H1 (cell line): ENCODE results near the gene ST6GALNAC3. TPM values are rescaled to one million over a fixed set of nuclear protein-coding genes. Genes with fewer than 3 reads are reported as not detected.

Source experiments
- CTCF ChIA-PET: fragments of 300-600 bp; sonication (Branson Sonifier 250); formaldehyde crosslinking; loops from one replicate; lab custom pipeline; 2021; ENCODE audit not compliant: partially characterized antibody; lab: Charles Lee
- POLR2A ChIA-PET: fragments of 300-600 bp; sonication (Branson Sonifier 250); formaldehyde crosslinking; loops from one replicate; lab custom pipeline; 2021; ENCODE audit warnings: inconsistent platforms; ENCODE audit not compliant: partially characterized antibody; lab: Charles Lee
- DNase-seq, 2 experiments: peaks; one replicate each; pipeline versions ENCODE4 v3.0.0 to v3.0.0-alpha.2; 2010 to 2022; ENCODE audit warnings: low spot score in 2 of 2, low read depth in 1 of 2, mixed read lengths in 1 of 2
- FAIRE-seq: peaks from 2 replicates; lab custom pipeline; 2011; peaks lifted over from hg19 to GRCh38; lab: Jason Lieb, UNC
- H2AFZ ChIP-seq: 2 replicates; pipeline ENCODE4 v1.8.1; 2012; ENCODE audit warnings: low read length, inconsistent platforms
- H2AK5ac ChIP-seq: 2 replicates; pipeline ENCODE4 v1.6.1; 2013; ENCODE audit warnings: low read depth, low read length
- H2BK120ac ChIP-seq: replicated peaks from 2 replicates; pipeline ENCODE3; 2013; ENCODE audit warnings: low read depth, low read length, inconsistent platforms
- H2BK12ac ChIP-seq: 2 replicates; pipeline ENCODE4 v1.6.1; 2013; ENCODE audit warnings: low read depth, low read length
- H2BK15ac ChIP-seq: 2 replicates; pipeline ENCODE4 v1.6.1; 2013; ENCODE audit warnings: low read length
- H2BK20ac ChIP-seq: 2 replicates; pipeline ENCODE4 v1.6.1; 2013; ENCODE audit warnings: low read length
- H2BK5ac ChIP-seq: 2 replicates; pipeline ENCODE4 v1.6.1; 2013; ENCODE audit warnings: low read depth, low read length
- H3K14ac ChIP-seq: 2 replicates; pipeline ENCODE4 v1.6.1; 2013; ENCODE audit warnings: inconsistent platforms; ENCODE audit not compliant: insufficient read length
- H3K18ac ChIP-seq: 2 replicates; pipeline ENCODE4 v1.6.1; 2013; ENCODE audit warnings: low read length; ENCODE audit errors: extremely low read depth
- H3K23ac ChIP-seq: 2 replicates; pipeline ENCODE4 v1.6.1; 2013; ENCODE audit warnings: inconsistent platforms; ENCODE audit not compliant: insufficient read length
- H3K23me2 ChIP-seq: 2 replicates; pipeline ENCODE4 v1.6.1; 2013; ENCODE audit warnings: low read depth, low read length
- H3K27ac ChIP-seq: 2 replicates; pipeline ENCODE4 v1.6.1; 2011; ENCODE audit warnings: low read depth, low read length, inconsistent platforms
- H3K27me3 ChIP-seq, 4 experiments: replicated peaks in 1 of 4; 1 replicate in 1 of 4; 2 replicates in 3 of 4; pipeline versions ENCODE4 v1.6.1 to v1.8.1; 2011 to 2013; ENCODE audit warnings: low read length in 3 of 4, mild to moderate bottlenecking in 3 of 4, inconsistent platforms in 2 of 4, mixed read lengths in 2 of 4, moderate library complexity in 1 of 4; ENCODE audit not compliant: control insufficient read depth in 3 of 4, insufficient read depth in 3 of 4; ENCODE audit errors: extremely low read depth in 1 of 4
- H3K36me3 ChIP-seq, 4 experiments: 2 replicates each; pipeline versions ENCODE4 v1.6.1 to v1.8.1; 2011 to 2013; ENCODE audit warnings: mild to moderate bottlenecking in 4 of 4, low read length in 3 of 4, moderate library complexity in 2 of 4, control low read depth in 1 of 4, inconsistent platforms in 1 of 4; ENCODE audit not compliant: insufficient read depth in 4 of 4, control insufficient read depth in 2 of 4
- H3K4ac ChIP-seq: replicated peaks from 2 replicates; pipeline ENCODE3; 2013; ENCODE audit warnings: low read length, low read depth, mixed read lengths, inconsistent platforms; ENCODE audit not compliant: insufficient read length
- H3K4me1 ChIP-seq, 4 experiments: replicated peaks in 1 of 4; 1 replicate in 1 of 4; 2 replicates in 3 of 4; pipeline versions ENCODE4 v1.6.1 to v1.8.1; 2011 to 2013; ENCODE audit warnings: low read length in 3 of 4, inconsistent platforms in 2 of 4, mixed read lengths in 1 of 4; ENCODE audit not compliant: insufficient read depth in 4 of 4, control insufficient read depth in 3 of 4
- H3K4me2 ChIP-seq, 2 experiments: 2 replicates each; pipeline versions ENCODE4 v1.6.1 to v1.8.1; 2011 to 2013; ENCODE audit warnings: low read depth in 2 of 2, low read length in 2 of 2, control low read depth in 1 of 2, inconsistent platforms in 1 of 2, mild to moderate bottlenecking in 1 of 2; ENCODE audit not compliant: insufficient read depth in 1 of 2
- H3K4me3 ChIP-seq, 4 experiments: fragments of 200-600, 300-600 bp in 1 of 4; sonication (generic), shearing (Covaris generic), sonication (Bioruptor Twin) in 1 of 4; 2 replicates each; pipeline versions ENCODE4 v1.5.1 to v1.8.1; 2011 to 2016; ENCODE audit warnings: low read length in 4 of 4, low read depth in 3 of 4, control low read depth in 2 of 4, inconsistent platforms in 2 of 4, mild to moderate bottlenecking in 2 of 4, mixed read lengths in 1 of 4, moderate library complexity in 1 of 4; ENCODE audit not compliant: insufficient read depth in 2 of 4; ENCODE audit errors: extremely low read depth in 1 of 4
- H3K56ac ChIP-seq: replicated peaks from 2 replicates; pipeline ENCODE3; 2013; ENCODE audit warnings: low read depth, mild to moderate bottlenecking, mixed read lengths, low read length, inconsistent platforms; ENCODE audit not compliant: insufficient read length
- H3K79me1 ChIP-seq: 2 replicates; pipeline ENCODE4 v1.6.1; 2013; ENCODE audit warnings: low read depth, low read length, control low read depth
- H3K79me2 ChIP-seq, 2 experiments: 2 replicates each; pipeline versions ENCODE4 v1.6.1 to v1.8.1; 2012 to 2013; ENCODE audit warnings: low read length in 2 of 2, mild to moderate bottlenecking in 2 of 2, inconsistent platforms in 1 of 2; ENCODE audit not compliant: insufficient read depth in 2 of 2, control insufficient read depth in 1 of 2
- H3K9ac ChIP-seq, 4 experiments: replicated peaks in 1 of 4; 1 replicate in 1 of 4; 2 replicates in 3 of 4; pipeline versions ENCODE4 v1.6.1 to v1.8.1; 2011 to 2013; ENCODE audit warnings: low read depth in 3 of 4, low read length in 3 of 4, control low read depth in 2 of 4, mild to moderate bottlenecking in 2 of 4, moderate library complexity in 2 of 4, inconsistent platforms in 1 of 4; ENCODE audit errors: extremely low read depth in 1 of 4
- H3K9me3 ChIP-seq, 2 experiments: 2 replicates each; pipeline versions ENCODE4 v1.6.1 to v1.8.1; 2012 to 2013; ENCODE audit warnings: mild to moderate bottlenecking in 2 of 2, moderate library complexity in 2 of 2, control low read depth in 1 of 2, inconsistent platforms in 1 of 2, low read depth in 1 of 2, low read length in 1 of 2, mixed read lengths in 1 of 2; ENCODE audit not compliant: insufficient read depth in 2 of 2
- H4K20me1 ChIP-seq, 2 experiments: replicated peaks in 1 of 2; 2 replicates each; pipeline versions ENCODE3 to v1.8.1; 2011 to 2013; ENCODE audit warnings: inconsistent platforms in 2 of 2, low read length in 2 of 2, mild to moderate bottlenecking in 1 of 2; ENCODE audit not compliant: insufficient read depth in 2 of 2, control insufficient read depth in 1 of 2
- H4K5ac ChIP-seq: 2 replicates; pipeline ENCODE4 v1.6.1; 2013; ENCODE audit warnings: low read length, low read depth, mixed read lengths, inconsistent platforms; ENCODE audit not compliant: insufficient read length
- H4K8ac ChIP-seq: 2 replicates; pipeline ENCODE4 v1.8.0; 2013; ENCODE audit warnings: mild to moderate bottlenecking, moderate library complexity, low read length, inconsistent platforms; ENCODE audit not compliant: insufficient read depth; ENCODE audit errors: extremely low read depth
- H4K91ac ChIP-seq: replicated peaks from 2 replicates; pipeline ENCODE3; 2013; ENCODE audit warnings: low read length, mixed read lengths, inconsistent platforms; ENCODE audit not compliant: insufficient read length
- BCL11A ChIP-seq, 2 experiments: IDR thresholded peaks; one replicate each; pipeline ENCODE4 v1.6.1; 2011; ENCODE audit warnings: low read depth in 2 of 2, low read length in 2 of 2, mild to moderate bottlenecking in 2 of 2
- CEBPB ChIP-seq: IDR thresholded peaks from 2 replicates; pipeline ENCODE4 v1.6.1; 2012; ENCODE audit warnings: low read depth, low read length
- EZH2 ChIP-seq: fragments of 200-600 bp; sonication (generic); IDR thresholded peaks from 2 replicates; pipeline ENCODE4 v1.7.1; 2012; ENCODE audit warnings: low read depth, mild to moderate bottlenecking, moderate library complexity, low read length, inconsistent platforms; ENCODE audit not compliant: severe bottlenecking
- GABPA ChIP-seq: IDR thresholded peaks from 2 replicates; pipeline ENCODE4 v1.6.1; 2011; ENCODE audit warnings: mild to moderate bottlenecking, low read length, moderate library complexity, borderline replicate concordance; ENCODE audit not compliant: insufficient read depth
- HDAC6 ChIP-seq: IDR thresholded peaks from one replicate; pipeline ENCODE4 v1.7.1; 2012; ENCODE audit warnings: low read depth, mild to moderate bottlenecking, inconsistent platforms, low read length, moderate library complexity
- JUN ChIP-seq: IDR thresholded peaks from 2 replicates; pipeline ENCODE4 v1.6.1; 2011; ENCODE audit warnings: low read depth, mild to moderate bottlenecking, improper control_type of control experiment, low read length
- MAFK ChIP-seq: IDR thresholded peaks from 2 replicates; pipeline ENCODE4 v1.6.1; 2012; ENCODE audit warnings: low read depth, mild to moderate bottlenecking, improper control_type of control experiment, low read length
- POLR2A ChIP-seq, 2 experiments: IDR thresholded peaks; 1 replicate in 1 of 2; 2 replicates in 1 of 2; pipeline ENCODE4 v1.6.1; 2011; ENCODE audit warnings: low read depth in 2 of 2, low read length in 2 of 2, mild to moderate bottlenecking in 2 of 2; ENCODE audit errors: control extremely low read depth in 1 of 2
- RBBP5 ChIP-seq: IDR thresholded peaks from 2 replicates; pipeline ENCODE4 v1.7.1; 2012; ENCODE audit warnings: low read depth, mild to moderate bottlenecking, inconsistent platforms, low read length, moderate library complexity, borderline replicate concordance
- RXRA ChIP-seq: IDR thresholded peaks from 2 replicates; pipeline ENCODE4 v1.6.1; 2011; ENCODE audit warnings: low read depth, mild to moderate bottlenecking, low read length, moderate library complexity; ENCODE audit not compliant: insufficient read depth
- SP1 ChIP-seq: IDR thresholded peaks from 2 replicates; pipeline ENCODE4 v1.6.1; 2011; ENCODE audit warnings: low read depth, low read length
- TEAD4 ChIP-seq: IDR thresholded peaks from 2 replicates; pipeline ENCODE4 v1.6.1; 2012; ENCODE audit warnings: low read depth, low read length, inconsistent platforms, mixed read lengths
- ZNF274 ChIP-seq: IDR thresholded peaks from 2 replicates; pipeline ENCODE4 v1.7.0; 2012; ENCODE audit warnings: low read length, borderline replicate concordance; ENCODE audit errors: extremely low read depth
- WGBS, 2 experiments: shearing (Covaris generic) in 1 of 2; methylation state at CpG; one replicate each; pipeline versions ENCODE4 v1.1.6 to v1.1.7; 2013 to 2015; ENCODE audit warnings: low lambda C conversion rate in 2 of 2, mixed read lengths in 2 of 2, inconsistent platforms in 1 of 2, low coverage in 1 of 2, missing lambda C conversion rate in 1 of 2; ENCODE audit not compliant: insufficient replicate concordance in 2 of 2, insufficient coverage in 1 of 2, insufficient read length in 1 of 2; ENCODE audit errors: extremely low coverage in 1 of 2, missing lambda C conversion rate in 1 of 2; 5-methylcytosine and 5-hydroxymethylcytosine counted together
- polyA plus RNA-seq, 7 experiments: library from polyadenylated mRNA; depleted of rRNA in 3 of 7; stranded (reverse) in 5 of 7; unstranded in 2 of 7; fragments of >200 nt in 5 of 7; fragments of 200-250 nt in 2 of 7; gene quantifications; 1 replicate in 5 of 7; 2 replicates in 1 of 7; 4 replicates in 1 of 7; pipeline versions ENCODE4 v1.2.1 to v1.2.3, GENCODE V29; 2011 to 2013; ENCODE audit warnings: missing spikeins in 2 of 7, mixed read lengths in 2 of 7
- total RNA-seq: library from RNA; stranded (reverse); fragmentation: NEBNext Ultra II Directional; extraction: Animal tissue kit (Norgen Biotek cat#: 25700); gene quantifications from 2 replicates; pipeline ENCODE4 v1.2.1, GENCODE V29; 2021
- TF ChIP-seq, protein P1 (sequence below): IDR thresholded peaks from 2 replicates; pipeline ENCODE4 v1.6.1; 2012; ENCODE audit warnings: inconsistent platforms

Gene ST6GALNAC3
- total and polyA plus RNA-seq, 2 of the 8 experiments (the other 6 are each of a cell fraction or from before 2014, with no cell fraction given) = 4.9 to 19.0 TPM

DNA sequence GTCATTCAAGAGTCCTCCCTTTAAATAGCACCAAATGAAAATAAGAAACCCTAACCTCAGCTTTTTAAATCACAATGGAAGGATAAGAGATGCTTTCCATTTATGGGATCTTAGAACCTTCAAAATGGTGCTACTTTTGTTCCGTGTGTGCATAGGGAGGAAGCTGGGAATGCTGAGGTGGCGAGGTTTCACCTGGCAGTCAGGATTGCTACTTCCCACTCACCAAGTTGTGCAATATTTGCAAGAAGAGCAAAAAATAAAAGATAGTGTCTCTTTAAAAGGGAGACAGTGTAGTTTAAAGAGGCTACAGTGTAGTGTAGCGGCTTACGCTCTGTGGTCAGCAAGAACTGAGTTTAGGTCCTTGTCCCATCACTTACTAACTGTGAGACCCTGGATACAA, 400.4 kb downstream of the ST6GALNAC3 start:
- H3K4me3 ChIP-seq = no peak overlapping the region
- ChIA-PET CTCF (interaction anchor here (1.3 kb wide), 1 partner anchor 73 kb away, joined by 3 read pairs; no protein-coding TSS in a partner anchor), POLR2A (no interaction called here)
- no peaks in the 10 kb centered on the region for H4K20me1 ChIP-seq
- H2BK20ac ChIP-seq = no peak overlapping the region
- no peaks in the 10 kb centered on the region for H3K36me3 ChIP-seq
- no peak overlapping the region for H2BK5ac ChIP-seq
- H3K79me1 ChIP-seq = no peaks in the 10 kb centered on the region
- no peak for DNase-seq
- H4K91ac ChIP-seq = no peak overlapping the region
- H4K5ac ChIP-seq = no peak overlapping the region
- H3K4me2 ChIP-seq = no peak overlapping the region
- no peak overlapping the region for H2BK15ac ChIP-seq
- no peaks in the 10 kb centered on the region for H3K27me3 ChIP-seq
- H2AK5ac ChIP-seq = no peak overlapping the region
- whole genome bisulfite sequencing, 2 experiments = 90% methylated on average over 4 of the region's 4 CpGs; no CpG with 5 or more reads in 1 of the 2 experiments
- no peaks in the 10 kb centered on the region for H3K9me3 ChIP-seq
- no peak overlapping the region for H3K27ac ChIP-seq
- no peak overlapping the region for H3K4ac ChIP-seq
- H2AFZ ChIP-seq = no peak overlapping the region
- no peak overlapping the region for H3K23ac ChIP-seq
- no peak overlapping the region for H2BK120ac ChIP-seq
- H4K8ac ChIP-seq = no peak overlapping the region
- no peaks in the 10 kb centered on the region for H3K4me1 ChIP-seq
- no peak overlapping the region for H2BK12ac ChIP-seq
- no peak for FAIRE-seq
- no peak for TF ChIP-seq TEAD4
- TF ChIP-seq, protein P1, sequence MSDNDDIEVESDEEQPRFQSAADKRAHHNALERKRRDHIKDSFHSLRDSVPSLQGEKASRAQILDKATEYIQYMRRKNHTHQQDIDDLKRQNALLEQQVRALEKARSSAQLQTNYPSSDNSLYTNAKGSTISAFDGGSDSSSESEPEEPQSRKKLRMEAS = no peak
- TF ChIP-seq HDAC6 = no peak
- no peak for TF ChIP-seq SP1
- no peak for TF ChIP-seq CEBPB
- no peak for TF ChIP-seq BCL11A (IDR thresholded peaks at IDR 0.05; ENCODE audit: low read depth in 2 of 2, low read length in 2 of 2)
- no peak for TF ChIP-seq POLR2A (IDR thresholded peaks at IDR 0.05; ENCODE audit: control extremely low read depth in 1 of 2, low read depth in 2 of 2, low read length in 2 of 2)
- TF ChIP-seq ZNF274 = no peak
- no peak for TF ChIP-seq GABPA
- no peak for TF ChIP-seq EZH2
- TF ChIP-seq RBBP5 = no peak
- TF ChIP-seq MAFK = no peak
- no peak for TF ChIP-seq JUN
- no peak for TF ChIP-seq RXRA
- TF ChIP-seq, all 59 proteins: peak for 0
- Histone ChIP-seq H3K23me2 (no peaks in the 10 kb centered on the region), H3K14ac (no peak overlapping the region), H3K56ac (no peak overlapping the region), H3K79me2 (no peaks in the 10 kb centered on the region), H3K18ac (no peak overlapping the region), H3K9ac (no peak overlapping the region)
